Stimulated activated CD8-positive, alpha-beta memory T cell treated with anti-CD3 and anti-CD28 coated beads, Interleukin-15, amount 100 ng/mL, for 1 hour (primary cell): Measurements from ENCODE around the gene ZNF431.
A peak's percentile ranks its signal among the peaks of the same experiment; 100 is the strongest.
"Not testable (repeated sequence)": the region's sequence is repeated elsewhere in the genome, so short reads cannot be mapped to it uniquely, and the experiment has no call there.

ENCODE experiments used
- DNase-seq: peaks from one replicate; pipeline ENCODE4 v3.0.0-alpha.2; 2020; ENCODE audit warnings: low read depth

The ZNF431 gene

DNA sequence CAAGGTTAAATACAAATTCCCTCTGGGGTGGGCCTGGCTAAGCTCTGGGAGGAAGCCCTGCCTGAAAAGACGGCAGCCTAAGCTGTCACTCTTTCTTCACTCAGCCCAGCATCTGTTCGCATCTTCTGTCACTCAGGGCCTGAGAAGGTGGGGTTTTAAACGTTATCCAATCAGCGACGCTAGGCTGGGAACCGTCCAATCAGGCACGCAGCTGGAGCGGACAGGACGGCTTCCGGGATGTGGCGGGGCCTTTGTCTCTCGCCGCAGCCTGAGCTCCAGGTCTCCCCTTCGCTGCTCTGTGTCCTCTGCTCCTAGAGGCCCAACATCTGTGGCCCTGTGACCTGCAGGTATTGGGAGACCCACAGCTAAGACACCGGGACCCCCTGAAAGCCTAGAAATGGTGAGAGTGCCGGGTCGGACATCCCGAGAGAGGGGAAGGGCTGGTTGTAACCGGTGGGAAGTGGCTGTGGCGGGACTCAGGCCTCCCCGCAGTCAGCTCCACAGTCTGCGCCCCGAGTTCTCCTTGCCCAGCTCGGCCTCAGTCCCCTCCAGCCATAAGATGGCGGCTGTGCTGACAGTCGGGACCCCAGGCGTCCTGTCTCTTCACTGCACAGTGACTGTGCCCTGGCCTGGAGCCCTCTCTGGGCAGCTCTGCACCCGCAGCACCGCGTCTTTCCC, at the start of gene ZNF431:
Gene ZNF431, plus strand, starts transcription at position 254 of the 678 bp plus-strand sequence. Its CDS starts 144 bp downstream, at position 398.
- peak; percentile 73 for DNase-seq

DNA sequence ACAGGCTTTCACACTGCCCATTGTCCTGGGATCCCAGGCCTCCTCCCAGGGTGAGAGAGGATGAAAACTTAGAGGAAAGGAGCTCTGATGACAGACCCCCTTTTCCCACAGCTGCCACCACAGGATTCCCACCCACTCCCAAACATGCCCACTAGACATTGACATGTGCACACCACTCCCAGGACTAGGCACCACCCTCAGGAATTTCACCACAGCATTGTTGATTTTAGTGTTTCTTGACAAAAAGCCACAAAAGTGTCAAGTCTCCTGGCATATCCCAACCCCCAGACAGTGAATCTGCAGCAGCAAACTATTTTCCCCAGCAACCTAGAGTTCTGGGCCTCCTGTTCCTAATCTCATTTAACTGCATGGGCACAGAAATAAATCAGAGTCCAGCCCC, 49.7 kb upstream of the ZNF431 start:
- DNase-seq, result no peak

- DNase-seq, result no peak
These were observed 47.4 kb upstream of the ZNF431 start for GRCh38 chr19:21094347-21095025.

DNA sequence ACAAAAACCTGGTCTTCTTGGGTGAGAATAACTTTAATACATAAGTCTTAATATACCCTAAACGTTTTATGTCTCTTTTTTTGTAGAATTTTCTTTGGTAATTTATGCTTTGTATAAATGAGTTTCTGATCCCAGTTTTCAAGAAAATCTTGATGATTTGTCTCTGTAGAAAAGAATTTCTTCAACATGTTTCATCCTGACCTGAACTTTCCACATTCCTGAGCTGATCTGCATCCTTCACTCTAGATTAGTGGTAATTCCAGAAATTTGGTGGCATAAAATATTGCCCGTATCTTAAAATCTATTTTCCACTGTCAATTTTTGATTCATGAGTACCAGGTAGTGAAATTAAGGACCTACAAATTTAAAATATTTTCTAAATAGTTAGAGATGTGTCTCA, 43.5 kb upstream of the ZNF431 start:
- DNase-seq, result no peak

DNA sequence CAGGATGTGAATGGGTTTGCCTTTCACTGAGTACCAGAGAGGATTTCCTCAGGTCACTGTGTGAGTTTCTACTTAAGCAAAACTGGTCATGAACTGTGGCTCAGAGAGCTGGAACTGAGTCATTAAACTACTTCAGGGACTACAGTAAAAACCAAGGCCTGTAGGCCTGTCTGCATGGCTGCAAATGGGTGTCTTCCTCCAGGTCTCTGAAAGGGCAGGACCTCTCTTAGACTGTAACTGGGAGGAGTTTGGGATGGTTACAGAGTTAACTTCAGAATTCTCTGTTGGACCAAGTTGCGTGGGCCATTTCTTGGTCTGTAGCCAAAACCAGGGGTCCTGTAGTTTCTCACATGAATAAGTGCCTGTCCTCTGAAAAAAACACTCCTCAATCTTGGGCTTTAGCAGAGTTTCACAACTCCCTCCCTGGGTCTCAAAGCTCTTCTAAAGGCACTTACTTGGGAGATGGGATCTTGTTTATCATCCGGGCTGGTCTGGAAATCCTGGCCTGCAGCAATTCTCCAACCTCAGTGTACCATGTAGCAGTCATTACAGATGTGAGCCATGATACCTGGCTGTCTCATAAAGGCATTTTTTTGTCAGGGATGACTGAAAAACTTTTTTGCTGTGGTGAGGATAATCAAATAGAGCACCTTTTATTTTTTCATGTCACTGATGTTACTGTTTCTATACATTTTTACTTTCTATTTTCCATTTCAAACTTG, 40.2 kb upstream of the ZNF431 start:
- no peak for DNase-seq

- no peak for DNase-seq
These were observed 32.7 kb upstream of the ZNF431 start for GRCh38 chr19:21109116-21109515.

GRCh38 chr19:21110183-21110582, 31.7 kb upstream of the ZNF431 start:
- DNase-seq, result no peak

DNA sequence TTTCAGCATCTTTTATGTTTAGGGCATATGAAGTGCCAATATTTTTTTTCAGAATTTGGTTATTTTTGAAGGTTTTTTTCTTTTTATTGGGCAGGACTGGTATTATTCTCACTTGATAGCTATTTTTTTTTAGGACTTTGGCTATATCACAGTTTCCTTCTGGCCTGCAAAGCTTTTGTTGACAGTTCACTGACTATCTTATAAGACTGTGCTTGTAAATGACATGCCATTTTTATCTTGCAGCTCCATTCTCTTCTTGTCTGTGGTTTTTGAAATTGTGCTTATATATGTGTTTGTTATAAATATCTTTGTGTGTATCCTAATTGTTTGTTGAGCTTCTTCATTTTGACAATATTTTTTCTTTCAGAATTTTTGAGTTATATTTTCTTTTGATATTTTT, 26.4 kb upstream of the ZNF431 start:
- no peak for DNase-seq

- no peak for DNase-seq
These were observed 24.6 kb upstream of the ZNF431 start for GRCh38 chr19:21117041-21117907.

DNA sequence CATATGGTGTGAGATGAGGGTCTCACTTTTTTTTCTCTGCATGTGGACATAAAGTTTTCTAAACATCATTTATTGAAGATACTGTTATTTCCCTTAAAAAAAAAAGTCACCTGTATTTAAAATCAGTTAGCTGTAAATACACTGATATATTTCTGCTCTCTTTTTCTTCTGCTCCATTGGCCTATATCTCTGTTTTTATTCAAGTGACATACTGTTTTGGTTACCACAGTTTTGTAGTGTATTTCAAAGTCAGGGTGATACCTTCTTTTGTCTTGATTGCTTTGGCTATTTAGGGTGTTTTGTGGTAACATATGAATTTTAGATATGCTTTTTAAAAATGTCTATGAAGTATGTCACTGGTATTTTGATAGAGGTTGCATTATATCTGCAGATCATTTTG, 15.8 kb upstream of the ZNF431 start:
- no peak for DNase-seq

- DNase-seq, result no peak
These were observed 14.8 kb upstream of the ZNF431 start for GRCh38 chr19:21127001-21127400.

DNA sequence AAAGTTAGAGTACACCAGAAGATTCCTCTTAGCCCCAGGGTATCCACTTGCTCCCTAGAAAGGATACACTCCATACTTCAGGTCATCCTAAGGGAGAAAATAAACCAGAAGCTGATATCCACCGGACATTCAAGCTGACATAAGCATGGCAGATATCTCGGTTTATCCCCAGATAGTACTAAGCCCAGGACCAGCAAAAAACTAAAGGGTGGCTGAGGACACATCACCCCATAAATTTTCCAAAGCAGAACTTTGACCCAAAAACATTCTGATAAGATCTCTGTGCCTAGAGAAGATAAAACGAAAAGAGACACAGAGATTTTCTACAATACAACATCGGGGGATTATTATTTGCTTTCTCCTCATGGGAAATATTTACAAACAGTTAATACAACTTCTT, 13.9 kb upstream of the ZNF431 start:
- no peak for DNase-seq

DNA sequence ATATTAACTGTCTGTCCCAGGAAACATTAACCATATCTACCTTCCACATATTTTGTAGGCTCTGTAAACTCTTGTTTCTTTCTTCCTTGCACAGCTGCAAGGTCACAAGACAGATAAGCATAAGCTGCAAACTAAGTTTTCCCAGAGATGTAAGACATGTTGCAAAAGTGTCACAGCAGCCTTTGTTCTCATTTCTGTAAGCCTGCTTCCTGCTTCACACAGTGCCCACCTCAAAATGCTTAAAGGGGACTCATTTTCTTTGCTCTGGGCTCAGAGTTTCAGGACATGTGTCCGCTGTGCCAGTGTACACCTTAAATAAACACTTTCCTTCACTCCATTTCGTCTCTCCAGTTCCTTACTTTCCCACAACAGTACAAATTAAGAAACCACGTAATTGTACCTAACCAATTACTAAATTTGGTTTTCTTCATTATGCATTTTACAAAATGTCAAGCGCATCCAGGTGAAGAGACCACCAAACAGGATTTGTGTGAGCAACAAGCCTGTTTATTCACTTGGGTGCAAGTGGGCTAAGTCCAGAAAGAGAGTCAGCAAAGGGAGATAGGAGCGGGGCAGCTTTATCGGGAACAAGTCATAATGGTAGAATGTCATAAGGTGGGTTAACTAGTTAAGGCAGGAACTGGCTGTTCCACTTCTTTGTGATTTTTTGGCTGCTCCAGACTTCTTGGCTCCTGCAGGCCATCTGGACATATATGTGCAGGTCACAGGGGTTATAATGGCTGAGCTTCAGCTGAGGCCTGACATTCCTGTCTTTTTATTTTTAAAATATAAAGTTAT, 12.7 kb upstream of the ZNF431 start:
- no peak for DNase-seq

GRCh38 chr19:21130097-21130775, 11.6 kb upstream of the ZNF431 start:
- no peak for DNase-seq

DNA sequence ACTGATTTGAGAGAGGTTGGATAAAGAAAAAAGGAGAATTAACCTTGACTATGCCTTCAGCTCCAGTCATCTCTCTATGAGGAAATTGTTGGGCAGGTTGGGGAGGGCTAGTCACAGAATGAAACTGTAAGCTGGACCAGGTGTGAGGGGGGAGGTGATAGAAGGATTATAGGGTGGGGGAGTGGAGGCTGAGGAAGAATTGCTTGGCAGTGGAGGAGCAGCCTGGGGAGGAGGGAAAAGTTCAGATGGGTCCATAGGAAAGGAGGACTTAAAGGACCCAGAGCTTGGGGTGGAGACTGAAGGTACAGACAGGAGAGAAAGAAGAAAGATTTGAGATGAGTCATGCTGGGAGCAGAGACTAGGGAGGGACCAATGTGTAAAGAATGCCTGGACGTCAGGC, 8.2 kb upstream of the ZNF431 start:
- DNase-seq, result no peak

- no peak for DNase-seq
These were observed 6.9 kb upstream of the ZNF431 start for GRCh38 chr19:21134934-21135366.

GRCh38 chr19:21135433-21135832, 6.4 kb upstream of the ZNF431 start:
- no peak for DNase-seq

- no peak for DNase-seq
These were observed 3.7 kb upstream of the ZNF431 start for GRCh38 chr19:21138130-21138529.

GRCh38 chr19:21141006-21141405, 834 bp upstream of the ZNF431 start:
- not testable (repeated sequence) for DNase-seq

DNA sequence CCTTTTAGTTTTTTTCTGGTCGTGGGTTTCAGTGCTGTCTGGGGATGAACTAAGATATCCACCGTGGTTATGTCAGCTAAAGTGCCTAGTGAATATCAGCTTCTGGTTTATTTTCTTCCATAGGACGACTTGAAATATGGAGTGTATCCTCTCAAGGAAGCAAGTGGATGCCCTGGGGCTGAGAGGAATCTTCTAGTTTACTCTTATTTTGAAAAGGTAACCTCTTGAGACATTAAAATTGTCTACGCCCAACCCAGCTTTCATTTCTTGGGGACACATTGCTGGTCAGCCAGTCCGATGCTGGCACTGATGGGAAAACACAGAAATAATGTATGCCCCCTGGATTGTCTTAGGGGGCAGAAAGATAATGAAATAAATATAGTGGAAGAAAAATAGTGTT, 1.6 kb downstream of the ZNF431 start:
- no peak for DNase-seq

- DNase-seq, result no peak
These were observed 2.0 kb downstream of the ZNF431 start for GRCh38 chr19:21143854-21144253.
